ENCODE measurements around the gene RP9. TPM values are rescaled to one million over a fixed set of nuclear protein-coding genes. Genes with fewer than 3 reads are reported as not detected.

Gene RP9
- total and polyA plus RNA-seq, 2 of the 13 experiments (the other 11 are each of a cell fraction or from before 2014, with no cell fraction given), result 14.2 to 18.6 TPM

DNA sequence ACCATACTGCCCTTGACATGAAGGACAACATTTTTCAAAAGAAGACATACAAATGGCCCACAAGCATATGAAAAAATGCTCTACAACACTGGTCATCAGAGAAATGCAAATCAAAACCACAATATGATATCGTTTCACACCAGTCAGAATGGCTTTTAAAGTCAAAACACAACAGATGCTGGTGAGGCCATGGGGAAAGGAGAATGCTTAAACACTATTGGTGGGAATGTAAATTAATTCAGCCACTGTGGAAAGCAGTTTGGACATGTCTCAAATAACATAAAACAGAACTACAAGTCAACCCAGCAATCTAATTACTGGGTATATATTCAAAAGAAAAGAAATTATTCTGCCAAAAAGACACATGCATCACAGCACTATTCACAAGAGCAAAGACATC, 42.4 kb downstream of the RP9 start (continued):
- TF ChIP-seq GPN1 (CRISPR knock-in tag; IDR thresholded peaks at IDR 0.05; ENCODE audit: borderline replicate concordance) (no peak), ZNF30 (CRISPR knock-in tag; IDR thresholded peaks at IDR 0.05) (no peak), TRIM24 (CRISPR knock-in tag; IDR thresholded peaks at IDR 0.05) (no peak), ATF7-NPFF (CRISPR knock-in tag; IDR thresholded peaks at IDR 0.05; ENCODE audit: low read depth) (no peak), ZNF616 (CRISPR knock-in tag; IDR thresholded peaks at IDR 0.05; ENCODE audit: low read depth) (no peak), HMGA1 (CRISPR knock-in tag; conservative IDR thresholded peaks at IDR 0.05) (no peak), XBP1 (CRISPR knock-in tag; IDR thresholded peaks at IDR 0.05) (no peak), TMF1 (CRISPR knock-in tag; IDR thresholded peaks at IDR 0.05; ENCODE audit: low read depth) (no peak), GLI4 (CRISPR knock-in tag; IDR thresholded peaks at IDR 0.05; ENCODE audit: borderline replicate concordance) (no peak)

DNA sequence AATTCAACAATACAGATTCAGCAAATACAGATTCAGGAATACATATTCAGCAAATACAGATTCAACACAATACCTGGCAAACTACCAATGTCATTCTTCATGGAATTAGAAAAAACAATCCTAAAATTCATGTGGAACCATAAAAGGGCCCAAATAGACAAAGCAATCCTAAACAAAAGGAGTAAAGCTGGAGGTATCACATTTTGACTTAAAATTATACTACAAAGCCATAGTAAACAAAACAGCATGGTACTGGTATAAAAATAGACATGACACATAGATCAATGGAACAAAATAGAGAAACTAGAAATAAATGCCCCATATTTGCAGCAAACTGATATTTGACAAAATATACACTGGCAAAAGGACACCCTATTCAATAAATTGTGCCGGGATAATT, 43.2 kb downstream of the RP9 start:
- Histone ChIP-seq H3K27ac (ENCODE audit: extremely low read length, insufficient read depth, low read length) (no peak overlapping the region), H3K27me3 (ENCODE audit: control insufficient read depth in 1 of 2, insufficient read depth in 2 of 2, low read length in 2 of 2) (no peaks in the 10 kb centered on the region), H3K4me1 (ENCODE audit: insufficient read depth, low read length) (peaks cover 14% of the 10 kb centered on the region), H4K20me1 (ENCODE audit: insufficient read depth, low read length) (peaks cover 1% of the 10 kb centered on the region; the same call in 1 of the 2 replicates), H2AFZ (ENCODE audit: low read length) (no peak overlapping the region), H3K79me2 (ENCODE audit: insufficient read depth, low read length) (peaks cover 15% of the 10 kb centered on the region), H3K36me3 (replicated peaks in 1 of 2; ENCODE audit: control insufficient read depth in 1 of 2, insufficient read depth in 2 of 2, low read length in 2 of 2) (no peaks in the 10 kb centered on the region), H3K4me3 (replicated peaks in 1 of 3; ENCODE audit: insufficient read depth in 1 of 3, low read depth in 2 of 3, low read length in 3 of 3) (no peak overlapping the region), H3K4me2 (ENCODE audit: low read depth, low read length) (no peak overlapping the region), H3K9ac (ENCODE audit: insufficient read depth, low read depth, low read length) (no peak overlapping the region), H3K9me3 (ENCODE audit: low read length) (peaks cover 30% of the 10 kb centered on the region)
- ATAC-seq, result no peak
- 95% methylated on average over 1 of the region's 1 CpG for WGBS (ENCODE audit: low lambda C conversion rate)
- ChIA-PET POLR2A (no interaction called here), CTCF (ENCODE audit: low intra/inter-chr PET ratio, low total read pairs) (no interaction called here)
- no TSS peak for BruUV-seq (replicated peaks)
- FAIRE-seq, result no peak
- in situ Hi-C loops (cut with HindIII; ENCODE audit: extremely low pct_ligation_motif_present, low pct_unique_long_range_greater_than_20kb), result no loop called here
- DNase-seq (ENCODE audit: low spot score), result no peak
- TF ChIP-seq ZNF10 (CRISPR knock-in tag; IDR thresholded peaks at IDR 0.05; ENCODE audit: borderline replicate concordance, low read depth) (no peak), ZNF431 (CRISPR knock-in tag; IDR thresholded peaks at IDR 0.05; ENCODE audit: borderline replicate concordance, low read depth) (no peak), KDM4B (CRISPR knock-in tag; IDR thresholded peaks at IDR 0.05) (no peak), ZNF343 (CRISPR knock-in tag; IDR thresholded peaks at IDR 0.05) (no peak), ZNF282 (IDR thresholded peaks at IDR 0.05; ENCODE audit: partially characterized antibody) (no peak), ZNF264 (CRISPR knock-in tag; IDR thresholded peaks at IDR 0.05) (no peak), NR3C1 (CRISPR knock-in tag; IDR thresholded peaks at IDR 0.05) (no peak), ZNF567 (CRISPR knock-in tag; IDR thresholded peaks at IDR 0.05; ENCODE audit: borderline replicate concordance) (no peak), ZNF235 (CRISPR knock-in tag; IDR thresholded peaks at IDR 0.05; ENCODE audit: borderline replicate concordance) (no peak), GATAD1 (CRISPR knock-in tag; IDR thresholded peaks at IDR 0.05) (no peak), HHEX (CRISPR knock-in tag; IDR thresholded peaks at IDR 0.05) (no peak)
- TF ChIP-seq, protein P1, sequence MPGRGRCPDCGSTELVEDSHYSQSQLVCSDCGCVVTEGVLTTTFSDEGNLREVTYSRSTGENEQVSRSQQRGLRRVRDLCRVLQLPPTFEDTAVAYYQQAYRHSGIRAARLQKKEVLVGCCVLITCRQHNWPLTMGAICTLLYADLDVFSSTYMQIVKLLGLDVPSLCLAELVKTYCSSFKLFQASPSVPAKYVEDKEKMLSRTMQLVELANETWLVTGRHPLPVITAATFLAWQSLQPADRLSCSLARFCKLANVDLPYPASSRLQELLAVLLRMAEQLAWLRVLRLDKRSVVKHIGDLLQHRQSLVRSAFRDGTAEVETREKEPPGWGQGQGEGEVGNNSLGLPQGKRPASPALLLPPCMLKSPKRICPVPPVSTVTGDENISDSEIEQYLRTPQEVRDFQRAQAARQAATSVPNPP (CRISPR knock-in tag; IDR thresholded peaks at IDR 0.05), result no peak
- intact Hi-C loops (cut with micrococcal nuclease; ENCODE audit: unreplicated experiment), result no loop called here
